Neural cell (in vitro differentiated cells): Measurements from ENCODE around the gene CCNI. TPM values are rescaled to one million over a fixed set of nuclear protein-coding genes. Genes with fewer than 3 reads are reported as not detected.

Experiments used
- H2AFZ ChIP-seq: fragments of 200-600, 300-800 bp; sonication (generic), shearing (Covaris generic); 2 replicates; pipeline ENCODE4 v1.6.0; 2014; ENCODE audit warnings: low read depth, mild to moderate bottlenecking, antibody characterized with exemption, low read length, moderate library complexity
- H3F3A ChIP-seq: fragments of 200-600 bp; shearing (Covaris generic); 2 replicates; pipeline ENCODE4 v1.6.1; 2016; ENCODE audit warnings: mild to moderate bottlenecking, moderate library complexity, mixed read lengths, antibody characterized with exemption, low read length; ENCODE audit not compliant: insufficient read depth, poor library complexity, severe bottlenecking
- H3K27ac ChIP-seq: fragments of 200-600, 300-800 bp; sonication (generic), shearing (Covaris generic); 2 replicates; pipeline ENCODE4 v1.5.1; 2014; ENCODE audit warnings: mild to moderate bottlenecking, low read length, moderate library complexity
- H3K27me3 ChIP-seq: fragments of 300-800, 200-600 bp; sonication (generic), shearing (Covaris generic); 2 replicates; pipeline ENCODE4 v1.6.0; 2014; ENCODE audit warnings: mild to moderate bottlenecking, low read depth, low read length, moderate library complexity; ENCODE audit not compliant: insufficient read depth
- H3K36me3 ChIP-seq: fragments of 300-800, 200-600 bp; sonication (generic), shearing (Covaris generic); 2 replicates; pipeline ENCODE4 v1.5.1; 2014; ENCODE audit warnings: mild to moderate bottlenecking, antibody characterized with exemption, low read length, moderate library complexity; ENCODE audit not compliant: insufficient read depth
- H3K4me2 ChIP-seq: fragments of 300-800, 200-600 bp; sonication (generic), shearing (Covaris generic); 2 replicates; pipeline ENCODE4 v1.6.0; 2014; ENCODE audit warnings: mild to moderate bottlenecking, low read length
- H3K4me3 ChIP-seq: fragments of 300-800, 200-600 bp; sonication (generic), shearing (Covaris generic); 2 replicates; pipeline ENCODE4 v1.5.1; 2014; ENCODE audit warnings: mild to moderate bottlenecking, low read length, moderate library complexity
- H3K79me2 ChIP-seq: fragments of 200-600 bp; shearing (Covaris generic); replicated peaks from 2 replicates; pipeline ENCODE4 v1.6.0; 2014; ENCODE audit warnings: mild to moderate bottlenecking, low read length, moderate library complexity; ENCODE audit not compliant: insufficient read depth
- H3K9ac ChIP-seq: fragments of 300-800, 200-600 bp; sonication (generic), shearing (Covaris generic); 2 replicates; pipeline ENCODE4 v1.6.1; 2016; ENCODE audit warnings: mild to moderate bottlenecking, low read length, mixed read lengths
- H3K9me2 ChIP-seq: fragments of 200-600 bp; shearing (Covaris generic); 2 replicates; pipeline ENCODE4 v1.6.1; 2016; ENCODE audit warnings: mild to moderate bottlenecking, low read length, mixed read lengths; ENCODE audit not compliant: insufficient read depth
- H3K9me3 ChIP-seq: fragments of 200-600, 300-800 bp; sonication (generic), shearing (Covaris generic); 2 replicates; pipeline ENCODE4 v1.6.1; 2016; ENCODE audit warnings: mild to moderate bottlenecking, mixed run types, low read length, moderate library complexity, mixed read lengths
- H4K20me1 ChIP-seq: fragments of 200-600 bp; shearing (Covaris generic); 2 replicates; pipeline ENCODE4 v1.6.1; 2016; ENCODE audit warnings: mild to moderate bottlenecking, mixed run types; ENCODE audit not compliant: insufficient read depth
- CTCF ChIP-seq: fragments of 450-650 bp; IDR thresholded peaks from 2 replicates; pipeline ENCODE4 v1.5.1; 2014; ENCODE audit warnings: antibody characterized with exemption, mild to moderate bottlenecking, moderate library complexity; ENCODE audit not compliant: poor library complexity, severe bottlenecking
- EP300 ChIP-seq: fragments of 450-650 bp; conservative IDR thresholded peaks from 2 replicates; pipeline ENCODE4 v1.6.1; 2014; ENCODE audit warnings: antibody characterized with exemption, mild to moderate bottlenecking, moderate library complexity; ENCODE audit not compliant: poor library complexity, severe bottlenecking
- EZH2 ChIP-seq: fragments of 200-600, 300-800 bp; shearing (Covaris generic), sonication (generic); IDR thresholded peaks from 2 replicates; pipeline ENCODE4 v1.6.1; 2014; ENCODE audit warnings: antibody characterized with exemption, low read length, borderline replicate concordance, mild to moderate bottlenecking; ENCODE audit not compliant: insufficient read depth, poor library complexity, severe bottlenecking
- MXI1 ChIP-seq: fragments of 450-650 bp; conservative IDR thresholded peaks from 2 replicates; pipeline ENCODE4 v1.6.1; 2014; ENCODE audit warnings: antibody characterized with exemption, mild to moderate bottlenecking; ENCODE audit not compliant: poor library complexity, severe bottlenecking
- POLR2AphosphoS5 ChIP-seq: IDR thresholded peaks from 2 replicates; pipeline ENCODE4 v1.6.1; 2012
- RAD21 ChIP-seq: fragments of 450-650 bp; conservative IDR thresholded peaks from 2 replicates; pipeline ENCODE4 v1.6.1; 2014; ENCODE audit warnings: antibody characterized with exemption, mild to moderate bottlenecking, moderate library complexity
- REST ChIP-seq: IDR thresholded peaks from 2 replicates; pipeline ENCODE4 v1.6.1; 2012; ENCODE audit warnings: borderline replicate concordance
- SMC3 ChIP-seq: fragments of 450-650 bp; conservative IDR thresholded peaks from 2 replicates; pipeline ENCODE4 v1.6.1; 2014; ENCODE audit warnings: antibody characterized with exemption, mild to moderate bottlenecking, moderate library complexity; ENCODE audit not compliant: poor library complexity
- TAF1 ChIP-seq: IDR thresholded peaks from 2 replicates; pipeline ENCODE4 v1.6.1; 2012; ENCODE audit warnings: low read depth
- polyA plus RNA-seq: library from polyadenylated mRNA; depleted of rRNA; stranded (reverse); fragments of >200 nt; gene quantifications from 2 replicates; pipeline ENCODE4 v1.2.3, GENCODE V29; 2014

The CCNI gene
- polyA plus RNA-seq, 1 donor from 2014 or later, result 129 TPM

- H2AFZ ChIP-seq, result no peak overlapping the region
- TF ChIP-seq EZH2 (no peak), REST (no peak), POLR2AphosphoS5 (no peak), MXI1 (no peak), CTCF (no peak), RAD21 (no peak), SMC3 (no peak), TAF1 (no peak), EP300 (no peak)
- H3K9me2 ChIP-seq, result no peaks in the 10 kb centered on the region
- no peaks in the 10 kb centered on the region for H3K36me3 ChIP-seq
- no peak overlapping the region for H3K9ac ChIP-seq
- no peaks in the 10 kb centered on the region for H3K9me3 ChIP-seq
- H4K20me1 ChIP-seq, result no peaks in the 10 kb centered on the region
- no peak overlapping the region for H3K4me2 ChIP-seq
- H3K79me2 ChIP-seq, result no peaks in the 10 kb centered on the region
- H3F3A ChIP-seq, result no peaks in the 10 kb centered on the region
- no peak overlapping the region for H3K4me3 ChIP-seq
- no peaks in the 10 kb centered on the region for H3K27me3 ChIP-seq
- no peak overlapping the region for H3K27ac ChIP-seq
Measured at GRCh38 chr4:77093401-77093800, 17.6 kb upstream of the CCNI start.

GRCh38 chr4:77092975-77093374 lies 17.2 kb upstream of the CCNI start:
- no peaks in the 10 kb centered on the region for H3K36me3 ChIP-seq
- H3K4me2 ChIP-seq, result no peak overlapping the region
- H3K27ac ChIP-seq, result no peak overlapping the region
- H3K9me3 ChIP-seq, result no peaks in the 10 kb centered on the region
- no peaks in the 10 kb centered on the region for H3K27me3 ChIP-seq
- no peak overlapping the region for H3K9ac ChIP-seq
- no peak overlapping the region for H3K4me3 ChIP-seq
- no peaks in the 10 kb centered on the region for H3K79me2 ChIP-seq
- no peaks in the 10 kb centered on the region for H4K20me1 ChIP-seq
- no peaks in the 10 kb centered on the region for H3K9me2 ChIP-seq
- H2AFZ ChIP-seq, result no peak overlapping the region
- no peaks in the 10 kb centered on the region for H3F3A ChIP-seq
- no peak for TF ChIP-seq REST
- TF ChIP-seq MXI1, result no peak
- no peak for TF ChIP-seq EZH2
- TF ChIP-seq CTCF, result no peak
- TF ChIP-seq RAD21, result no peak
- TF ChIP-seq POLR2AphosphoS5, result no peak
- no peak for TF ChIP-seq TAF1
- TF ChIP-seq EP300, result no peak
- TF ChIP-seq SMC3, result no peak
